ENCODE results near the gene ST3GAL4.

Gene ST3GAL4

DNA sequence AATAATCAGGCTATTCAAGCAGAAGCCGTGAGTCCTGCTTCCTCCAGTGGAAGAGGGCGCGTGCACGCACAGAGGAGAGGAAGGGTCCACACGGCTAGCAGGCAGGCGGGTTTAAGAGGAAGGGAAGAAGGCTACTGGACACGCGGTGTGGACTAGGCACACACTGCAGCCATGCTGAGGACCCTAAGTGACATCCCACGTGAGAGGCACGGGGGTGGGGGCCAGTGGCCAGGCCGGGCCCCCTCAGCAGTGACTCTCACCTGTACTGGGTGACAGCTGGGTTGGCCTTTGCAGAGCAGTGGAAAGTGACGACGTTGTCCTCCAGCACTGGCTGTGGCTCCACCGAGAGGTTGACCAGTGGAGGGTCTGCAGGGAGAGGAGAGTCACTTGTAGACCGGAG, 100.6 kb downstream of the ST3GAL4 start:
- TF ChIP-seq, protein P1, sequence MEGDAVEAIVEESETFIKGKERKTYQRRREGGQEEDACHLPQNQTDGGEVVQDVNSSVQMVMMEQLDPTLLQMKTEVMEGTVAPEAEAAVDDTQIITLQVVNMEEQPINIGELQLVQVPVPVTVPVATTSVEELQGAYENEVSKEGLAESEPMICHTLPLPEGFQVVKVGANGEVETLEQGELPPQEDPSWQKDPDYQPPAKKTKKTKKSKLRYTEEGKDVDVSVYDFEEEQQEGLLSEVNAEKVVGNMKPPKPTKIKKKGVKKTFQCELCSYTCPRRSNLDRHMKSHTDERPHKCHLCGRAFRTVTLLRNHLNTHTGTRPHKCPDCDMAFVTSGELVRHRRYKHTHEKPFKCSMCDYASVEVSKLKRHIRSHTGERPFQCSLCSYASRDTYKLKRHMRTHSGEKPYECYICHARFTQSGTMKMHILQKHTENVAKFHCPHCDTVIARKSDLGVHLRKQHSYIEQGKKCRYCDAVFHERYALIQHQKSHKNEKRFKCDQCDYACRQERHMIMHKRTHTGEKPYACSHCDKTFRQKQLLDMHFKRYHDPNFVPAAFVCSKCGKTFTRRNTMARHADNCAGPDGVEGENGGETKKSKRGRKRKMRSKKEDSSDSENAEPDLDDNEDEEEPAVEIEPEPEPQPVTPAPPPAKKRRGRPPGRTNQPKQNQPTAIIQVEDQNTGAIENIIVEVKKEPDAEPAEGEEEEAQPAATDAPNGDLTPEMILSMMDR (conservative IDR thresholded peaks at IDR 0.05; ENCODE audit: low read depth, low read length): no peak
- H3K4me3 ChIP-seq (ENCODE audit: low read depth, low read length): no peak overlapping the region
- no peak for DNase-seq (ENCODE audit: low read depth)

DNA sequence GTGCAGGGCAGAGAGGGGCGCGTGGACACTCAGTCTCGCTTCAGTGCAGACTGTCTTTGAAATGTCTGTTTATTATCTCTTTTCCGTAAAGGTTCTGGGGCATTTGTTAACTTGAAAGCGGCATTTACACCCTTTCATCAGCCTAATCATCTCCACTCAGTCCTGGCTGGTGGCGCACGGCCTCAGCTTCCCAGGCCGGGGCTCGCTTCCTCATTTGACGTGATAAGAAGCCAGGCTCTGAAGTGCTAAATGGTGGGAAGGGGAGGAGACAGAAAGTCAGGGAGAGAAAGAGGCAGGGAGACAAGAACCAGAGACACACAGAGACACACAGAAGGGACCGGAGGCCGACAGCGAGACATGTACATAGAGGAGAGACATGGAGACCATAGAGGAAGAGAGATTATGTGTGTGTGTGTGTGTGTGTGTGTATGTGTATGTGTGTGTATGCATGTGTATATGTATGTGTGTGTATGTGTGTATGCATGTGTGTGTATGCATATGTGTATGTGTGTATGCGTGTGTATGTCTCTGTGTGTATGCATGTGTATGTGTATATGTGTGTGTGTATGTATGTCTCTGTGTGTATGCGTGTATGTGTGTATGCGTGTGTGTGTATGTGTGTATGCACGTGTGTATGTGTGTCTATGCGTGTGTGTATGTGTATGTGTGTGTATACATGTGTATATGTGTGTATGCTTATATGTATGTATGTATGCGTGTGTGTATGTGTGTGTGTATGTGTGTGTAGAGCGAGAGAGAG, 101.5 kb downstream of the ST3GAL4 start:
- TF ChIP-seq, protein P1 (conservative IDR thresholded peaks at IDR 0.05; ENCODE audit: low read depth, low read length): no peak
- no peak overlapping the region for H3K4me3 ChIP-seq (ENCODE audit: low read depth, low read length)
- no peak for DNase-seq (ENCODE audit: low read depth)

DNA sequence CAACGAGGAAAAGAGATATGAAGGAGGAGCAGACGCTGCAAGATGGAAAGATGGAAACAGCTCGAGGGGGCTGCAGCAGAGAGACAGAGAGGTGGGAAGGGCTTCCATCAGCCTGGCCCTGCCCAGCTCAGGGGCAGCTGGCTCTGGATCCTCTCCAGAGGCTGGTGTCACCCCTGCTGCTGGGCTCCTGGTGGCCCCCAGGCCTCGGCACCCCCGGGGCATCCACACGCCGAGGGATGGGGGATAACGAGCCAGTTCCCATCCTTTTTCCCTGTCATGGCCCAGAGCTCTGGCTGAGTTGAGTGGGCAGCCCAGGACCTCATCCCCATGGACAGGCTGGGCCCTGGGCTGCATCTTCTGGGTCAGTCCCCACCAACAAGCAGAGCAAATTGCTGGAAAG, 102.3 kb downstream of the ST3GAL4 start:
- H3K4me3 ChIP-seq (ENCODE audit: low read depth, low read length): no peak overlapping the region
- no peak for DNase-seq (ENCODE audit: low read depth)
- TF ChIP-seq, protein P1 (conservative IDR thresholded peaks at IDR 0.05; ENCODE audit: low read depth, low read length): no peak

DNA sequence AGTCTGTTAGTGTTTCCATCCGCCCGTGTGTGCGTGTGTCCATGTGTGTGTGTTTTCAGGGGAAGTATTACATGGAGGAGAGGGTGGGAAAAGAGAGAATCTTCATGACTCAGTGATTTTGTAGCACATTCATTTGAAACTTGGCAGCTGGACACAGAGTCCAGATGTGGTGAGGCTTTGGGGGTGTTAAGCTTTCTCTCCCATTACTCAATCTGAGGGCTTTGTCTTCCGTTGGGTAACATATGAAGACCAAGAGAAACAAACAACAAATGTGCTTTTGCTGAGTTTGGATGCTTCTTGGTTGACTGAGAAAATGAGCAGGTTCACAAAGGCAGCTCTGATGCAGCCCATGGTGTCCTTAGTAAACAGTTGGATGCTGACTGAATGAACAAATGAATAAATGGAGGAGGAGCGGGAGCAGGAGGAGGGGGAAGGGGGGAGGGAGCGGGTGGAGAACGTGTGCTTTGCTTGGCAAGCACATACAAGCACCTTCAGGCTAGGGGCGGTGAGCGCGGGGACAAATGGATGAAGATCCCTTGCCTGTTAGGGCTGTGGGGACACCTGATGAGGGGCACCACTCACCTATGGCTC, 104.3 kb downstream of the ST3GAL4 start:
- H3K4me3 ChIP-seq (ENCODE audit: low read depth, low read length): no peak overlapping the region
- TF ChIP-seq, protein P1 (conservative IDR thresholded peaks at IDR 0.05; ENCODE audit: low read depth, low read length): no peak
- peak; percentile 86 for DNase-seq (ENCODE audit: low read depth)

DNA sequence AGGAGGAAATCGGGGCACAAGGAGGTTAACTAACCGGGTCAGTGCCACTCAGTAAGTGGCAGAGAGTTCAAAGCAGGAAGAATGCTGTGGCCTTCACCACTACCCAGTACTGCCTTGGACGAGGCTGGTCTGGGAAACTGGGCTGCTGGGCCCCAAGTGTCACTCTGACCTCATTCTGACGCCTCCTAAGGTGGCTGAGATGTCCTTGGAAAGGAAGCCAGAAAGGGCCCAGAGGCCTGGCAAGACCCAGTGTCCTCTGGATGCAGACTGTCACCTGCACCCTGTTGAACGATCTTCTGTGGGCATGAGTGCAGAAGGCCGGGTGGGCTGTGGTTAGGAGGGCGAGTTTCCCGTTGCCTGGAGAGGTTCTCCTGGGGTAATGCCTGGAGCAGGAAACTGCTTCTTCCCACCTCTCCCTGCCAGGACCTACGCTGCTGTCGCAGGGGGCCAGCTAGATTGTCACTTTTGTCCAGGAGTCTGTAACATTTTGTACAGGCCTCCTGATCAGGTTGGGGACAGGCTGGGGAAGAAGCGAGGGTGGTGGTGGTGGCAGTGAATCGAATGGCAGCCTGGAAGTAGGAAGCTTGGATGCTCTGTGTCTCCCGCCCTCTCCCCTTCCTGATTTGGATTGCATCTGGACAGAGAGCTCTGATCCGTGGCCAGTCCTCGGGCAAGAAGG, 105.1 kb downstream of the ST3GAL4 start:
- TF ChIP-seq, protein P1 (conservative IDR thresholded peaks at IDR 0.05; ENCODE audit: low read depth, low read length): no peak
- H3K4me3 ChIP-seq (ENCODE audit: low read depth, low read length): no peak overlapping the region

DNA sequence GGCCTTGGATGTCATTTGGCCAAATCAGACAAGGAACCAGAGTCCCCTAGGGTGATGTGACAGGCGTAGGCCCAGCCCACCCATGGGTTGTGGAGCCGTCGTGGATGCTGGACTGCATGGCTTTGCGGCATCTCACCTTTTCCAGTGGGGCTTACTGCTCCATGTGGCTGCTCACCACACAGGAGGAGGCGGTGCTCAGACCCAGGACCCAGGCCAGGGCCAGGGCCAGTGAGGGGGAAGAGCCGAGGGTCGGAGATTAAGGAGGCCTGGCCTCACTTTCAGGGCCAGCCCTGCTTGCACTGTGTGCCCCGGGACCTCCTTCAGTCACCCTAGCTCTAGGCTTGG, 105.6 kb downstream of the ST3GAL4 start:
- TF ChIP-seq, protein P1 (conservative IDR thresholded peaks at IDR 0.05; ENCODE audit: low read depth, low read length): no peak
- H3K4me3 ChIP-seq (ENCODE audit: low read depth, low read length): no peak overlapping the region
- DNase-seq (ENCODE audit: low read depth): no peak

More for the DNA sequence above, 105.1 kb downstream of the ST3GAL4 start:
- no peak for DNase-seq (ENCODE audit: low read depth)
